Right lobe of liver (tissue), 6 donors: Measurements from ENCODE around the gene RABEP2. TPM values are rescaled to one million over a fixed set of nuclear protein-coding genes. Genes with fewer than 3 reads are reported as not detected.

ENCODE experiments used
- ATAC-seq, 4 donors: fragments of 200-7000 bp; cut with Tn5 transposase; one replicate each; pipeline ENCODE4 v1.9.1; 2020; ENCODE audit warnings: mild to moderate bottlenecking in 4 of 4, moderate library complexity in 4 of 4
- DNase-seq, 3 donors: peaks; one replicate each; pipeline ENCODE4 v3.0.0-alpha.2; 2020
- H3K27ac ChIP-seq, 3 donors: fragments of 200-600 bp; one replicate each; pipeline ENCODE4 v1.8.0; 2022
- H3K27me3 ChIP-seq, 2 donors: fragments of 200-600 bp; one replicate each; pipeline ENCODE4 v1.8.0; 2022
- H3K36me3 ChIP-seq, 4 donors: fragments of 200-600 bp; sonication (generic) in 1 of 4; one replicate each; pipeline versions ENCODE4 v1.5.1 to v1.8.0; 2017 to 2022; ENCODE audit warnings: control low read depth in 1 of 4
- H3K4me1 ChIP-seq, 4 donors: fragments of 200-600 bp; sonication (generic) in 1 of 4; one replicate each; pipeline versions ENCODE4 v1.5.1 to v1.8.0; 2017 to 2022; ENCODE audit warnings: control low read depth in 1 of 4
- H3K4me3 ChIP-seq, 3 donors: fragments of 200-600 bp; one replicate each; pipeline ENCODE4 v1.8.0; 2022
- H3K9me3 ChIP-seq, 4 donors: fragments of 200-600 bp; sonication (generic) in 1 of 4; one replicate each; pipeline versions ENCODE4 v1.5.1 to v1.8.0; 2017 to 2022; ENCODE audit warnings: control low read depth in 1 of 4
- CTCF ChIP-seq, 4 donors: fragments of 200-600 bp in 3 of 4; fragments of 450-650 bp in 1 of 4; IDR thresholded peaks; one replicate each; pipeline versions ENCODE4 v1.5.1 to v1.8.0; 2016 to 2022; ENCODE audit warnings: antibody characterized with exemption in 4 of 4, mild to moderate bottlenecking in 2 of 4
- POLR2A ChIP-seq: fragments of 450-650 bp; IDR thresholded peaks from one replicate; pipeline ENCODE4 v1.6.1; 2017; ENCODE audit warnings: antibody characterized with exemption, mild to moderate bottlenecking
- WGBS: methylation state at CpG from one replicate; pipeline ENCODE4 v1.1.6; 2018; ENCODE audit warnings: low coverage, low lambda C conversion rate; ENCODE audit not compliant: insufficient coverage; ENCODE audit errors: missing lambda C conversion rate; 5-methylcytosine and 5-hydroxymethylcytosine counted together
- intact Hi-C, 2 donors: fragments of 100-400 bp; cut with DNase I; formaldehyde crosslinking; loops; one replicate each; pipeline versions ENCODE4 v1.11.2 to v1.14.1; 2022
- total RNA-seq, 6 experiments: library from RNA; depleted of rRNA in 2 of 6; stranded (reverse); fragments of >200 nt in 2 of 6; fragmentation: NEBNext Ultra II Directional in 3 of 6; extraction: Animal tissue kit (Norgen Biotek cat#: 25700) in 3 of 6; gene quantifications; one replicate each; pipeline versions ENCODE4 v1.1.0 to v1.2.4, GENCODE V29; 2016 to 2023
- donor health status: DM: no; HTN: yes; CAD: no.
- donor health status: DM: no; HTN: no; CAD: no.
- donor health status: DM: no; HTN: no; CAD: no.
- donor health status: DM: no; HTN: yes; CAD: no.
- donor health status: DM: no; HTN: yes; CAD: no.

Gene RABEP2
- total RNA-seq, 6 experiments from 2014 or later: 5.0 to 21.0 (median 9.1) TPM

GRCh38 chr16:28938721-28939120 is 13.7 kb upstream of the RABEP2 start:
- no peaks in the 10 kb centered on the region for H3K9me3 ChIP-seq
- no peak overlapping the region for H3K27ac ChIP-seq
- ATAC-seq: no peak
- 52% methylated on average over 5 of the region's 7 CpGs for WGBS
- H3K4me1 ChIP-seq: no peaks in the 10 kb centered on the region
- no peaks in the 10 kb centered on the region for H3K27me3 ChIP-seq
- no peak overlapping the region for H3K4me3 ChIP-seq
- intact Hi-C loops: loop anchor here in 1 of 2 donors (10.0 kb wide), 1 partner anchor 124 kb away; no protein-coding TSS in a partner anchor
- TF ChIP-seq POLR2A: no peak
- no peaks in the 10 kb centered on the region for H3K36me3 ChIP-seq
- no peak for DNase-seq

GRCh38 chr16:28937222-28937876 is 12.3 kb upstream of the RABEP2 start:
- intact Hi-C loops: loop anchor here in 1 of 2 donors (10.0 kb wide), 1 partner anchor 123 kb away; no protein-coding TSS in a partner anchor
- WGBS: 83% methylated on average over 4 of the region's 14 CpGs
- no peak for TF ChIP-seq CTCF (IDR thresholded peaks at IDR 0.05)
- no peak for TF ChIP-seq POLR2A

GRCh38 chr16:28936784-28937155 is 11.7 kb upstream of the RABEP2 start:
- Histone ChIP-seq H3K4me1 (no peaks in the 10 kb centered on the region), H3K9me3 (no peaks in the 10 kb centered on the region), H3K27ac (no peak overlapping the region), H3K4me3 (no peak overlapping the region), H3K36me3 (no peaks in the 10 kb centered on the region), H3K27me3 (no peaks in the 10 kb centered on the region)
- no peak for ATAC-seq
- TF ChIP-seq CTCF (IDR thresholded peaks at IDR 0.05): no peak
- no peak for TF ChIP-seq POLR2A
- WGBS: 9% methylated on average over 5 of the region's 26 CpGs
- intact Hi-C loops: loop anchor here in 1 of 2 donors (10.0 kb wide), 1 partner anchor 122 kb away; no protein-coding TSS in a partner anchor
- no peak for DNase-seq

More at GRCh38 chr16:28937222-28937876, 12.3 kb upstream of the RABEP2 start:
- no peak for ATAC-seq
- H3K4me1 ChIP-seq: no peaks in the 10 kb centered on the region
- no peak overlapping the region for H3K27ac ChIP-seq
- no peak overlapping the region for H3K4me3 ChIP-seq
- H3K36me3 ChIP-seq: no peaks in the 10 kb centered on the region
- DNase-seq: no peak
- H3K9me3 ChIP-seq: no peaks in the 10 kb centered on the region
- H3K27me3 ChIP-seq: no peaks in the 10 kb centered on the region

DNA sequence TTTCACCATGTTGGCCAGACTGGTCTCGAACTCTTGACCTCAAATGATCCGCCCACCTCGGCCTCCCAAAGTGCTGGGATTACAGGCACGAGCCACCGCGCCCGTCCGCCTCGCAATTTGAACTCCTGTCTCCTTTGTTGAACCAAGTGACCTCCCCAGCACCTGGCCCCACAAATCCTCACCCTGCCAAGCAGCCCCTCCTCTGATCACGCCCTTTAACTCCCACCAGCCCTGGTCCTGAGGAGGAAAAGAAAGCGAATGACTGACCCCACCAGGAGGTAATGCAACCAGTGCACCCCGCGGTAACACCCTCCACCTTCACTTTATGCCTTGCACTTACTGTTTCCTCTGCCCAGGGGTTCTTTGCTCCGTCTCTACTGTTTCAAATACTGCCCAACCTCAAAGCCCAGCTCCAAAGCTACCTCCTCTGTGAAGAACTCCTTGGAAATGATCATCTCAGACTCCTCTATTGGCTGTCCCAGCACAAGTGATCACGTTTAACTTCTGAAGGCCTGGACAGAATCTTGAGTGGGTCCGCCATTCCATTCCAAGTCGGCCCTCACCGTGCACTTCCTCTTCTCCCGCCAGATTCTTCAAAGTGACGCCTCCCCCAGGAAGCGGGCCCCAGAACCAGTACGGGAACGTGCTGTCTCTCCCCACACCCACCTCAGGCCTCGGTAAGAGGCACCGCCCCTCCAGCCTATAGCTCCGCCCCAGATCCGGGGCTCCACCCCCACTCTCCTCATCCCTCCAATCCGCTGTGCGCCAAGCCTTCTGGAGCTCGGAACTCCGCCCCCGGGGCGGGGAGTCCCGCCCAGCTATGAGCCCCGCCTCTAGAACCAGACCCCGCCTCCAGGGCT is 11.1 kb upstream of the RABEP2 start:
- DNase-seq (peak; percentile 83 to 92 (median 85)), ATAC-seq (peak; percentile 95 to 99 (median 98))
- TF ChIP-seq CTCF (IDR thresholded peaks at IDR 0.05): no peak
- TF ChIP-seq POLR2A: no peak
- no peaks in the 10 kb centered on the region for H3K27me3 ChIP-seq
- peak overlapping the region in 1 of 3 donors; percentile 24 for H3K4me3 ChIP-seq
- H3K4me1 ChIP-seq: no peaks in the 10 kb centered on the region
- no peaks in the 10 kb centered on the region for H3K9me3 ChIP-seq
- no peaks in the 10 kb centered on the region for H3K36me3 ChIP-seq
- intact Hi-C loops: loop anchor here in 1 of 2 donors (10.0 kb wide), 1 partner anchor 121 kb away; no protein-coding TSS in a partner anchor
- 20% methylated on average over 23 of the region's 36 CpGs for WGBS
- no peak overlapping the region for H3K27ac ChIP-seq
